ENCODE results near the gene AP1G1. TPM values are rescaled to one million over a fixed set of nuclear protein-coding genes. Genes with fewer than 3 reads are reported as not detected.
A peak's percentile ranks its signal among the peaks of the same experiment; 100 is the strongest.

The AP1G1 gene
- total and polyA plus RNA-seq, 4 donors, result 73.1 to 104 (median 80.0) TPM

- WGBS (ENCODE audit: insufficient coverage), result no CpG with 5 or more reads among the region's 1 CpG
- Histone ChIP-seq H3K9me3 (ENCODE audit: control insufficient read depth, insufficient read depth, low read length) (no peaks in the 10 kb centered on the region), H3K27ac (ENCODE audit: low read depth, low read length) (no peak overlapping the region), H3K4me3 (ENCODE audit: low read depth, low read length) (no peak overlapping the region), H3K36me3 (ENCODE audit: control insufficient read depth, insufficient read depth, low read length) (peaks cover 26% of the 10 kb centered on the region), H3K27me3 (ENCODE audit: control insufficient read depth, insufficient read depth, low read length) (no peaks in the 10 kb centered on the region), H3K4me1 (ENCODE audit: control insufficient read depth, insufficient read depth, low read length) (no peaks in the 10 kb centered on the region)
- DNase-seq (ENCODE audit: low read depth in 4 of 6, low spot score in 6 of 6), result no peak
Measured at GRCh38 chr16:71769222-71769621, 39.4 kb downstream of the AP1G1 start.

- Histone ChIP-seq H3K27me3 (ENCODE audit: control insufficient read depth, insufficient read depth, low read length) (no peaks in the 10 kb centered on the region), H3K9me3 (ENCODE audit: control insufficient read depth, insufficient read depth, low read length) (no peaks in the 10 kb centered on the region), H3K4me1 (ENCODE audit: control insufficient read depth, insufficient read depth, low read length) (no peaks in the 10 kb centered on the region), H3K36me3 (ENCODE audit: control insufficient read depth, insufficient read depth, low read length) (peaks cover 25% of the 10 kb centered on the region), H3K27ac (ENCODE audit: low read depth, low read length) (no peak overlapping the region), H3K4me3 (ENCODE audit: low read depth, low read length) (no peak overlapping the region)
- DNase-seq (ENCODE audit: low read depth in 4 of 6, low spot score in 6 of 6), result peak in 1 of 6 donors; percentile 2
- 86% methylated on average over 1 of the region's 3 CpGs for WGBS (ENCODE audit: insufficient coverage)
Measured at GRCh38 chr16:71767060-71767900, 41.4 kb downstream of the AP1G1 start.

GRCh38 chr16:71762186-71762585 lies 46.4 kb downstream of the AP1G1 start:
- Histone ChIP-seq H3K36me3 (ENCODE audit: control insufficient read depth, insufficient read depth, low read length) (peaks cover 23% of the 10 kb centered on the region), H3K27ac (ENCODE audit: low read depth, low read length) (no peak overlapping the region), H3K27me3 (ENCODE audit: control insufficient read depth, insufficient read depth, low read length) (no peaks in the 10 kb centered on the region), H3K4me1 (ENCODE audit: control insufficient read depth, insufficient read depth, low read length) (no peaks in the 10 kb centered on the region), H3K4me3 (ENCODE audit: low read depth, low read length) (no peak overlapping the region), H3K9me3 (ENCODE audit: control insufficient read depth, insufficient read depth, low read length) (no peaks in the 10 kb centered on the region)
- no peak for DNase-seq (ENCODE audit: low read depth in 4 of 6, low spot score in 6 of 6)
- 50% methylated on average over 1 of the region's 2 CpGs for WGBS (ENCODE audit: insufficient coverage)

GRCh38 chr16:71761097-71761496 lies 47.5 kb downstream of the AP1G1 start:
- H3K4me1 ChIP-seq (ENCODE audit: control insufficient read depth, insufficient read depth, low read length), result no peaks in the 10 kb centered on the region
- no CpG with 5 or more reads among the region's 2 CpGs for WGBS (ENCODE audit: insufficient coverage)
- no peak overlapping the region for H3K4me3 ChIP-seq (ENCODE audit: low read depth, low read length)
- peaks cover 32% of the 10 kb centered on the region for H3K36me3 ChIP-seq (ENCODE audit: control insufficient read depth, insufficient read depth, low read length)
- no peaks in the 10 kb centered on the region for H3K27me3 ChIP-seq (ENCODE audit: control insufficient read depth, insufficient read depth, low read length)
- DNase-seq (ENCODE audit: low read depth in 4 of 6, low spot score in 6 of 6), result no peak
- H3K27ac ChIP-seq (ENCODE audit: low read depth, low read length), result no peak overlapping the region
- no peaks in the 10 kb centered on the region for H3K9me3 ChIP-seq (ENCODE audit: control insufficient read depth, insufficient read depth, low read length)

GRCh38 chr16:71758293-71758760 lies 50.3 kb downstream of the AP1G1 start:
- H3K36me3 ChIP-seq (ENCODE audit: control insufficient read depth, insufficient read depth, low read length), result peaks cover 55% of the 10 kb centered on the region
- no peaks in the 10 kb centered on the region for H3K9me3 ChIP-seq (ENCODE audit: control insufficient read depth, insufficient read depth, low read length)
- H3K4me1 ChIP-seq (ENCODE audit: control insufficient read depth, insufficient read depth, low read length), result no peaks in the 10 kb centered on the region
- H3K4me3 ChIP-seq (ENCODE audit: low read depth, low read length), result no peak overlapping the region
- WGBS (ENCODE audit: insufficient coverage), result 95% methylated on average over 3 of the region's 5 CpGs
- no peaks in the 10 kb centered on the region for H3K27me3 ChIP-seq (ENCODE audit: control insufficient read depth, insufficient read depth, low read length)
- no peak overlapping the region for H3K27ac ChIP-seq (ENCODE audit: low read depth, low read length)
- DNase-seq (ENCODE audit: low read depth in 4 of 6, low spot score in 6 of 6), result no peak

GRCh38 chr16:71754652-71755051 lies 54.0 kb downstream of the AP1G1 start:
- DNase-seq (ENCODE audit: low read depth in 4 of 6, low spot score in 6 of 6), result no peak
- no peaks in the 10 kb centered on the region for H3K27me3 ChIP-seq (ENCODE audit: control insufficient read depth, insufficient read depth, low read length)
- peaks cover 48% of the 10 kb centered on the region for H3K36me3 ChIP-seq (ENCODE audit: control insufficient read depth, insufficient read depth, low read length)
- H3K4me3 ChIP-seq (ENCODE audit: low read depth, low read length), result no peak overlapping the region
- WGBS (ENCODE audit: insufficient coverage), result no CpG with 5 or more reads among the region's 2 CpGs
- no peaks in the 10 kb centered on the region for H3K9me3 ChIP-seq (ENCODE audit: control insufficient read depth, insufficient read depth, low read length)
- H3K27ac ChIP-seq (ENCODE audit: low read depth, low read length), result no peak overlapping the region
- H3K4me1 ChIP-seq (ENCODE audit: control insufficient read depth, insufficient read depth, low read length), result no peaks in the 10 kb centered on the region

- H3K27ac ChIP-seq (ENCODE audit: low read depth, low read length), result no peak overlapping the region
- H3K36me3 ChIP-seq (ENCODE audit: control insufficient read depth, insufficient read depth, low read length), result peaks cover 48% of the 10 kb centered on the region
- H3K4me3 ChIP-seq (ENCODE audit: low read depth, low read length), result no peak overlapping the region
- DNase-seq (ENCODE audit: low read depth in 4 of 6, low spot score in 6 of 6), result no peak
- H3K9me3 ChIP-seq (ENCODE audit: control insufficient read depth, insufficient read depth, low read length), result no peaks in the 10 kb centered on the region
- no peaks in the 10 kb centered on the region for H3K27me3 ChIP-seq (ENCODE audit: control insufficient read depth, insufficient read depth, low read length)
- H3K4me1 ChIP-seq (ENCODE audit: control insufficient read depth, insufficient read depth, low read length), result no peaks in the 10 kb centered on the region
Measured at GRCh38 chr16:71754108-71754507, 54.5 kb downstream of the AP1G1 start.

GRCh38 chr16:71748226-71748625 lies 60.4 kb downstream of the AP1G1 start:
- DNase-seq (ENCODE audit: low read depth in 4 of 6, low spot score in 6 of 6), result no peak
- H3K4me1 ChIP-seq (ENCODE audit: control insufficient read depth, insufficient read depth, low read length), result no peaks in the 10 kb centered on the region
- peaks cover 44% of the 10 kb centered on the region for H3K36me3 ChIP-seq (ENCODE audit: control insufficient read depth, insufficient read depth, low read length)
- H3K9me3 ChIP-seq (ENCODE audit: control insufficient read depth, insufficient read depth, low read length), result no peaks in the 10 kb centered on the region
- H3K4me3 ChIP-seq (ENCODE audit: low read depth, low read length), result no peak overlapping the region
- no peaks in the 10 kb centered on the region for H3K27me3 ChIP-seq (ENCODE audit: control insufficient read depth, insufficient read depth, low read length)
- H3K27ac ChIP-seq (ENCODE audit: low read depth, low read length), result no peak overlapping the region
- no CpG with 5 or more reads among the region's 4 CpGs for WGBS (ENCODE audit: insufficient coverage)

GRCh38 chr16:71746442-71747046 lies 62.1 kb downstream of the AP1G1 start:
- WGBS (ENCODE audit: insufficient coverage), result 29% methylated on average over 2 of the region's 7 CpGs
- DNase-seq (ENCODE audit: low read depth in 4 of 6, low spot score in 6 of 6), result peak in 4 of 6 donors; percentile 15 to 77 (median 43)
- no peak overlapping the region for H3K27ac ChIP-seq (ENCODE audit: low read depth, low read length)

GRCh38 chr16:71738855-71739254 lies 69.8 kb downstream of the AP1G1 start:
- WGBS (ENCODE audit: insufficient coverage), result 83% methylated on average over 1 of the region's 4 CpGs
- H3K27ac ChIP-seq (ENCODE audit: low read depth, low read length), result no peak overlapping the region
- DNase-seq (ENCODE audit: low read depth in 4 of 6, low spot score in 6 of 6), result no peak
- H3K9me3 ChIP-seq (ENCODE audit: control insufficient read depth, insufficient read depth, low read length), result no peaks in the 10 kb centered on the region
- no peak overlapping the region for H3K4me3 ChIP-seq (ENCODE audit: low read depth, low read length)
- no peaks in the 10 kb centered on the region for H3K4me1 ChIP-seq (ENCODE audit: control insufficient read depth, insufficient read depth, low read length)
- peaks cover 31% of the 10 kb centered on the region for H3K36me3 ChIP-seq (ENCODE audit: control insufficient read depth, insufficient read depth, low read length)
- no peaks in the 10 kb centered on the region for H3K27me3 ChIP-seq (ENCODE audit: control insufficient read depth, insufficient read depth, low read length)

More at GRCh38 chr16:71746442-71747046, 62.1 kb downstream of the AP1G1 start:
- Histone ChIP-seq H3K36me3 (ENCODE audit: control insufficient read depth, insufficient read depth, low read length) (peaks cover 49% of the 10 kb centered on the region), H3K4me1 (ENCODE audit: control insufficient read depth, insufficient read depth, low read length) (no peaks in the 10 kb centered on the region), H3K27me3 (ENCODE audit: control insufficient read depth, insufficient read depth, low read length) (no peaks in the 10 kb centered on the region), H3K9me3 (ENCODE audit: control insufficient read depth, insufficient read depth, low read length) (no peaks in the 10 kb centered on the region), H3K4me3 (ENCODE audit: low read depth, low read length) (no peak overlapping the region)

All from spinal cord (tissue), 10 donors.